ENCODE measurements around the gene PLCXD3. TPM values are rescaled to one million over a fixed set of nuclear protein-coding genes. Genes with fewer than 3 reads are reported as not detected.

The PLCXD3 gene
- total RNA-seq, 1 donor from 2014 or later, result 0.93 TPM

DNA sequence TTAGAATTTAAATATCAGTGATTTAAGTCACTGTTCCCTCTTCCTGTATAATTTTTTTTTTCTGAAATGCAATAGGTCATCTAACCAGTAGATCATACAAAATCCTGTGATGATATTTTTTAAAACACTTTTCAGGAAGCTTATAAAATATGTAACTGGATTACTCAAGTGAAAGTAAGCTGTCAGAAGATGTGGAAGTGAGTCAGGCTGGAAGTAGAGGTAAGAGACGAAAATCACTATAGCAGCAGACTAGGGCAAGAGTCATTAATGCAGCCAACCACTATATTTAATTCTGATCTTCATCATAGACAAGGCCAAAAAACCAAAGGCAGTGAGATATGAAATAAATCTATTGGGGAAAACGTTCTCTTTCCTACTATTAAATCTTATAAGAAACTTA is 231.4 kb downstream of the PLCXD3 start:
- peaks cover 2% of the 10 kb centered on the region for H3K27me3 Mint-ChIP-seq (ENCODE audit: unreplicated experiment)
- DNase-seq, result no peak
- H3K4me3 Mint-ChIP-seq (ENCODE audit: unreplicated experiment), result no peak overlapping the region
- no peaks in the 10 kb centered on the region for H3K36me3 Mint-ChIP-seq (ENCODE audit: unreplicated experiment)
- H3K27ac Mint-ChIP-seq (ENCODE audit: unreplicated experiment), result no peak overlapping the region
- no peaks in the 10 kb centered on the region for H3K4me1 Mint-ChIP-seq (ENCODE audit: low read depth, unreplicated experiment)
- TF ChIP-seq, protein P1, sequence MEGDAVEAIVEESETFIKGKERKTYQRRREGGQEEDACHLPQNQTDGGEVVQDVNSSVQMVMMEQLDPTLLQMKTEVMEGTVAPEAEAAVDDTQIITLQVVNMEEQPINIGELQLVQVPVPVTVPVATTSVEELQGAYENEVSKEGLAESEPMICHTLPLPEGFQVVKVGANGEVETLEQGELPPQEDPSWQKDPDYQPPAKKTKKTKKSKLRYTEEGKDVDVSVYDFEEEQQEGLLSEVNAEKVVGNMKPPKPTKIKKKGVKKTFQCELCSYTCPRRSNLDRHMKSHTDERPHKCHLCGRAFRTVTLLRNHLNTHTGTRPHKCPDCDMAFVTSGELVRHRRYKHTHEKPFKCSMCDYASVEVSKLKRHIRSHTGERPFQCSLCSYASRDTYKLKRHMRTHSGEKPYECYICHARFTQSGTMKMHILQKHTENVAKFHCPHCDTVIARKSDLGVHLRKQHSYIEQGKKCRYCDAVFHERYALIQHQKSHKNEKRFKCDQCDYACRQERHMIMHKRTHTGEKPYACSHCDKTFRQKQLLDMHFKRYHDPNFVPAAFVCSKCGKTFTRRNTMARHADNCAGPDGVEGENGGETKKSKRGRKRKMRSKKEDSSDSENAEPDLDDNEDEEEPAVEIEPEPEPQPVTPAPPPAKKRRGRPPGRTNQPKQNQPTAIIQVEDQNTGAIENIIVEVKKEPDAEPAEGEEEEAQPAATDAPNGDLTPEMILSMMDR (IDR thresholded peaks at IDR 0.05; ENCODE audit: partially characterized antibody, unreplicated experiment), result no peak
- no peaks in the 10 kb centered on the region for H3K9me3 Mint-ChIP-seq (ENCODE audit: unreplicated experiment)

DNA sequence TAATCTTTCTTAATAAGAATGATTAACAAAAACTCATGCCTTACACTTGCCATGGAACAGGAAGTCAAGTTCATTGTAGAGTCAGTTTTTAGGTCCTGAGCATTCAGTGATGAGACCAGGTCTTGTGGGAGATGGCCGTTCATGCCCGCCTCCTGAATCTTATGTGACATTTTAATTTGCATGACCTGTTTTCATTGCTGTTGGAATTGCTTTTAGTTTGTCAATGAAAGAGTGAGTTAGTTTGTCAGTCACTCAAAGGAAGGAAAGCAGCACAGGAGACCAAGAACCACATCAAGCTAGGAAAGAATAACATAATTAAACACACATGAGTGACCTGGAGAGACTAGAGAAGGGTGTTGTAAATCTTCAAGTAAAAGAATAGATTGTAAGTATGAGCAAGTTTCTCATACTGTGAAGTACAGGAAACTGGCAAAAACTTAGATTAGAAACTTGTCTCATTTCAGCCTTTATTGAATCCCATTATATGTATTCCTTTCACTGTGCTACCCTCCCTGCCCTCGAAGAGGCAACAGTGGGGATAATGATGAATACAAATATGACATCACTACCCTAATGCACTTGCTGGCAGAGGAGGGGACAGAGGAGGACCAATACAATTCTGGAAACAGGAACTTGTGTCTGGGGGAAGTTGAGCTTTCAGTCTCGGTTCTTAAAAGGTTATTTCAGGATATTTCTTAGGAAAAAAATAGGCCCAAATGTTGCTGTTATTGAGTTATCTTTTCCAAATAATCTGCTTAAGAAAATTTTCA is 232.7 kb downstream of the PLCXD3 start:
- no peaks in the 10 kb centered on the region for H3K4me1 Mint-ChIP-seq (ENCODE audit: low read depth, unreplicated experiment)
- TF ChIP-seq, protein P1 (IDR thresholded peaks at IDR 0.05; ENCODE audit: partially characterized antibody, unreplicated experiment), result no peak
- no peak for DNase-seq
- no peak overlapping the region for H3K4me3 Mint-ChIP-seq (ENCODE audit: unreplicated experiment)
- H3K9me3 Mint-ChIP-seq (ENCODE audit: unreplicated experiment), result no peaks in the 10 kb centered on the region
- no peaks in the 10 kb centered on the region for H3K36me3 Mint-ChIP-seq (ENCODE audit: unreplicated experiment)
- no peak overlapping the region for H3K27ac Mint-ChIP-seq (ENCODE audit: unreplicated experiment)
- peaks cover 2% of the 10 kb centered on the region for H3K27me3 Mint-ChIP-seq (ENCODE audit: unreplicated experiment)

DNA sequence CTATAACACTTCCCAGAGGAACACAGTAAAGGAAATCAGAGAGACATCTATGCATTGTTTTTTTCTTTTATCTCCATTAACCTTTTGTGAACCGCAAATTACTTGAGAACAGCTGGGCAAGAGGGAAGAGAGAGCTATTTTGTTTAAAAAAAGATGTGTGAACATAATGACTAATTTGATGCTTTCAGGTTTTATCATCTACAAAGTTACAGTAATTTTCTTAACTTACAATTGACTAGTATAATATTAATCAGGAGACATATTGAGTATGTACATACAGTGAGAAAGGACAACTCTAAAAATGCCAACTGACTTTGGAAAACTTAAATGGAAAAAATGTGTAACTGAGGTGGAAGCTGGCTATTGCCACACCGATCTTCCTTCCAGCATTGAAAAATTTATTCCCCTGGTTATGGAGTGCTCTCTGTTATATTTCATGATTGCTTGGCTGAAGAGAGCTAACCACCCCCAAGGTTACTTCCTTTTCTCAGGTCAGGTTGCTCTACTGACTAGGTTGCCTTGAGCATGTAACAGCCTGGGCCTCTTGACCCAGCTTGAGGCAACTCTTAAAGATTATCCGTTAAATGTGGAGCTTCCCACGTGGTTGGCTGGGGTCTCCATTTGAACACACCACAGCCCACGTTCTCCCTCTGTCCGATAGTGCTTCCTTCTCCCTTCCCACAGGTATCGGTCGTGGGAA is 234.4 kb downstream of the PLCXD3 start:
- no peaks in the 10 kb centered on the region for H3K36me3 Mint-ChIP-seq (ENCODE audit: unreplicated experiment)
- H3K27me3 Mint-ChIP-seq (ENCODE audit: unreplicated experiment), result no peaks in the 10 kb centered on the region
- H3K9me3 Mint-ChIP-seq (ENCODE audit: unreplicated experiment), result no peaks in the 10 kb centered on the region
- no peaks in the 10 kb centered on the region for H3K4me1 Mint-ChIP-seq (ENCODE audit: low read depth, unreplicated experiment)
- DNase-seq, result no peak
- TF ChIP-seq, protein P1 (IDR thresholded peaks at IDR 0.05; ENCODE audit: partially characterized antibody, unreplicated experiment), result no peak
- H3K27ac Mint-ChIP-seq (ENCODE audit: unreplicated experiment), result no peak overlapping the region
- no peak overlapping the region for H3K4me3 Mint-ChIP-seq (ENCODE audit: unreplicated experiment)

DNA sequence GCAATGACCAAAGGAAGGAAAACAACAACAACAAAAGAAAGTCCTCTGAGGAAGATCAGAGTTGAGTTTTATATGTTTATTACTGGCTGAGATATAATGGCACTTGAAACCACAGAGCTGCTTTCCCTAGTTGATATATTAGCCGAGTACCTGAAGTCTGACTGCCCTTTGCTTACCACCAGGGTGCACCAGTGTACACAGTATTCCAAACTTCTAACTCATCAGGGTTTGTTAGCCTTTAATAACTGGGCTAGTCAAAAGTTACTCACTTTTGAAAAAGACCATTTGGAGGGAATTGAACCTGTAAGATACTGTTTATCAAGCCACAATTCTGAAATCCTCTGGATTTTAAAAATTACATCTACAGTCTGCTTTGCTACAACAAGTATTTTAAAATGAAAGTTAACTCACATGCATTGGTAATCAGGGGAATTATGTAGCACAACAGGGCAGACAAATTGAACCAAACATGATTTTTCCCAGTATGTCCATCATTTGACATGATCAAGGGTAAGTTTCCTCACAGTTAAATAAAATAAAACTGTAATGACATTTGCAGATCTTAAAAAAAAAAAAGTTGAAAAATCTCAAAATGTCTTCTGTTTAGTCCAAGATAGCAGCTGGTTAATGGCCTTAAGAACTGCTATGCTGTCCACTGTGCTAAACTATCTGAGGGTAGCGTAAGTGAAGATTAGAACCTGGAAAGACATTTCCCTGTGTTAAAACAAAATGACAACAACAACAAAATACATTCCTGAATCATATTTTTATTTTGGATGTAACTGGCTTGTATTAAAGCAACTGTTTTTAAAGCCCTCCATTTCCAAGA is 239.8 kb downstream of the PLCXD3 start:
- Mint-ChIP-seq H3K36me3 (ENCODE audit: unreplicated experiment) (no peaks in the 10 kb centered on the region), H3K27ac (ENCODE audit: unreplicated experiment) (no peak overlapping the region), H3K4me3 (ENCODE audit: unreplicated experiment) (no peak overlapping the region), H3K9me3 (ENCODE audit: unreplicated experiment) (no peaks in the 10 kb centered on the region), H3K4me1 (ENCODE audit: low read depth, unreplicated experiment) (no peaks in the 10 kb centered on the region), H3K27me3 (ENCODE audit: unreplicated experiment) (no peaks in the 10 kb centered on the region)
- TF ChIP-seq, protein P1 (IDR thresholded peaks at IDR 0.05; ENCODE audit: partially characterized antibody, unreplicated experiment), result peak; percentile 69
- DNase-seq, result peak; percentile 28

Measured in glutamatergic neuron (in vitro differentiated cells).